Right lung (tissue), 5 donors: ENCODE data around the gene SEZ6L. TPM values are rescaled to one million over a fixed set of nuclear protein-coding genes. Genes with fewer than 3 reads are reported as not detected.

Experiments
- DNase-seq, 2 donors: peaks; one replicate each; pipeline ENCODE4 v3.0.0-alpha.2; 2013
- polyA plus RNA-seq, 5 donors: library from polyadenylated mRNA; unstranded; fragments of 120-200 nt; gene quantifications; one replicate each; pipeline versions ENCODE4 v1.2.1 to v1.2.3, GENCODE V29; 2013; ENCODE audit warnings: inconsistent platforms in 1 of 5, low replicate concordance in 1 of 5; ENCODE audit not compliant: insufficient read length in 5 of 5, insufficient read depth in 1 of 5

SEZ6L gene
- polyA plus RNA-seq, 5 donors, result 0.50 to 0.84 (median 0.58) TPM

DNA sequence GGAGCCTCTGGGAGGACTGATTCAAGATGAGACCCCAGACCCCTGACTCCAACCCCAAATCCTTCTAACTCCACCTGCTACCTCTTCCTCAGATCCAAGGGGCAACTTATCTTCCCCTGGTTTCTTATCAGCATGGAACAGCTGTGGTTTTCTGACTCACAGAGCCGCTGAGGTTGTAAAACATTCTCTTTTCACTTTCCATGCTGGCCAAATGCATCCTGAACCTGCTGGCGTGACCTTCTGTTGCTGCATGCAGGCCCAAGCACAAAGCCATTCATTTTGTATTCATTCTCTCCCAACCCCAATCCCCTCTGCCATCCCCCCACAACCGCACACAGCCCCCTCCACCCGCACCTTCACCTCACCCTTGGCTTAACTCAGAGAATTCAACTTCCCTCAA is 70.3 kb downstream of the SEZ6L start:
- DNase-seq, result no peak

DNA sequence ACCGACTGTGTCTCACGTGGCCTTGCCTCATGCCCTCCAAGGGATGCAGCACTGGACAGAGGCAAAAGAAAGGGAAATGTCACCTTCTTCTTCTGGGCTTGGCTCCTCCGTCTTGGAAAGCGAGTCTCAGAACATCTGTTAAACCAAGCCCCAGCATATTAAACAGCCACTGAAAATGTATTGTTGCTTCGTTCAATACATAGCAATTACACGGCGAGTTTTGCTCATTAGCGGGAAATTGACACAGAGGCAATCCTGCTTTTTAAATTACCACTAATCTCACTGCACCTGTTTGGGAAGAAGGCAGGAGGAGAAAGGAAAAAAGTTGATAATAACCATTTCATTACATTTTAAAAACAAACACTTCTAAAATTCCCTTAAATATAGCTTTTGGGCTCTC is 72.1 kb downstream of the SEZ6L start:
- DNase-seq, result no peak

DNA sequence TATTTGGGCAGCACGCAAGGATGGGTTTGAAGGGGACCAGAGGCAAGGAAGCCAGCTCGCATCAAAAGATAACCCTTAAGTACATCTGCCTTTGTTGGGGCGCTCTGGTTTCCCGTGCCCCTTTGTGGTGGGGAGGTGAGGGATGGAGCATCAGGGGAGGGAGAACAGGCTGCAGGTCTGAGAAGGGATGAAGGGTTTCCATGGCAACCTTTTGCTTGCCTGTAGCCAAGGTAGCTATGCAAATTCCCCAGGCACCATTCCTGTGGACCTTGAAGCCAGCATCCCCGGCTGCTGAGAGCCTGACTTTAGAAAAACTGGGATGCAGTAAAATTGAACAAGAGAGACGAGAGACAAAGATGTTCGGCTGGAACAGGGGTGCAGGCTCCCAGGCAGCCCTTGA is 75.7 kb downstream of the SEZ6L start:
- DNase-seq, result no peak

DNA sequence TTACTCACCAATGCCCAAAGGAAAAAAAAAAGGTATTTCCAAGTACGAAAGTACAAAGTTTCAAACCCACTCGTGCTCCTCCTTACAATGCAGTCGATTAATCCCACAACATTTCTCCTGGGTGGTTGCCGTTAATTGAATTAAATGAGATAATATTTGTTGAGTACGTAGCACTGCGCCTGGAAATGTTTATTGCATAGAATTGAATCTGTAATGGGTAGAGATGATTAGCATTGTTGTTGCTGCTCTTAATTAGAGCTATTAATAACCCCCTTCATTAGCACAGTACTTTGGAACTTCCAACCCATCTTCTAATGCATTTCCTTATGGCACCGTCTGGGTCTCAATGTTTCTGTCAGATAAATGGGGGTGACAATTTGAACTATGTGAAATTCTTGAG is 77.3 kb downstream of the SEZ6L start:
- no peak for DNase-seq

DNA sequence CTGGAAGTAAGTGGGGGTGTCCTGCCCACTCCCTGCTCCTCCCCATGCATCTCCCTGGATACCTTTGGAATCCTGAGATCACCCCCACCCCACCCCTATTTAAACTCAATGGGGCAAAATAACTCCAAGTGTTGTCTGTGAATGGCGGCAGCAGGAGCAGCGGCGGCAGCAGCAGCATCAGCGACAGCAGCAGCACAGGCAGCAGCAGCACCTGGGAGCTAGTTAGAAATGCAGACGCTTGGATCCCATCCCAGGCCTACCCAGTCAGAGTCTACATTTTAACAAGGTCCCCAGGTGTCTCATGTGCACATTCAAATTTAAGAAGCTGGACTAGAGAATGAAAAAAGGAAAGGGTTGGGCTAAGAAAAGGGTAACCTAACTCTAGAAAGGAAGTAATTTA is 82.6 kb downstream of the SEZ6L start:
- no peak for DNase-seq

DNA sequence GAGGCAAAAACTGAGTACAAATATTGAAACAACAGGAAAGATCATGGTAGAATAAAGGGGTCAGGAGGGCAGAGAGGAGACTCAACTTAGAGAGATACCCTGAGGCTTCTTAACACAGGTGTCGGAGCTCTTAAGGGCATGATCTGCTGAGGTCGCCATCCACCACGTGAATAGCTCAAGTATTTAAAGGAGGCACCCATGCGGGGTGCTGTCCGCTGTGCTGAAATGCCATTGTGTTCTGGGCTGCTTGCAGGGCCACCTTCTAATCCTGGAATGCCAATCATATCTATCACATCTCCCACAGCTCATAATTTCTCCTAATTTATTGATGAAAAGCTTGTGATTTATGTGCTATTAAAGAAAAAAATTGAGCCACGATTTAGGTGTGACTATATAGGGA is 90.2 kb downstream of the SEZ6L start:
- DNase-seq, result peak; percentile 4

DNA sequence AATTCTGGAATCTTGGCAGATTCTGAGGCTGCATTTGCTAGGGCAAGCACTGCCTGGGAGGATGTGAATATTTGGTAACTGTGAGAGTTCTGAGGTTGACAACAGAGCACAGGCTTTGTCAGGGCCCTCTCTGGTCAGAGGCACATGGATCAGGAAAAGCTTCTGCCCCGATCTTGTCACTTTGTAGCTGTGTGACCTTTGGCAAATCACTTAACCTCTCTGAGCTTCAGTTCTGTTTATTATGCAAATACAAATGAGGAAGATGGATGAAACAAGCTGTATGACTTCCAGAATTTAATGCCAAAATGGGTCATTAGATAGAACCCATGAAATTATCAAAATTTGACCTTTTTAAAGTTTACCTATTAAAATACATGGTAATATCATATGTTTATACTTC is 94.9 kb downstream of the SEZ6L start:
- DNase-seq, result no peak

DNA sequence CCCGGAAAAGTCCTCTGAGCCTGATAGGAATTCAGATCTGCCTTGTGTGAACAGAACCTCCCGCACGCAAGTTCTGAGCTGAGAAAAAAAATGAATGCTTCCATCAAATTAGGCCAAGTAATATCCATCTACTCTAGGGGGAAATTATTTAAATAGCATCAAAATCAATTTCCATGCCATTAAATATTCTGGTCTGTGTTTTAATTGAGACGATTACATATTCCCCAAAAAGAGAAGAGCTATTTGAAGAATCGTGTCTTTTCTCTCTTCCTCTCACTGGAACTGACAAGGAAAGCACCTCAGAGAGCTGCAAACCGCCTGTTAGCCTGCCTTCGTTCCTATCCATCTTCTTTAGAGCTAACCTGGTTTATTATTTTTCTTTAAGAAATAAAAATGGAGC is 96.0 kb downstream of the SEZ6L start:
- DNase-seq, result no peak

DNA sequence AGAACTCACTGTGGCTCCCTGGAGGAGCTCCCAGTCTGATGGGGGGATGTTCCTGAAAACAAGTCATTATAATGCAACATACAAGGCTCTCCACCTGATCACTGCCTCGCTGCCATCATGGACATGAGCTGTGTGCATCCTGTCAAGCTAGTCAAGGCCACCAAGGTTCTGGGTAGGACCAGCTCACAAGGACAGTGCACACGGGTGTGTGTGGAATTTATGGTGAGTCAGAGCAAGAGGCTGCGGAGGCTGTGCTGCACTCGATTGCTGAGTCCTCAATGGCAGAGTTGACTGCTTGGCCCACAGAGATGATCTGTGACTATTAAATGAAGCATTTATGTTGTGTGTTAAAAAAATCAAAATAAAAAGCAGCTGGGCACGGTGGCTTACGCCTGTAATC is 96.6 kb downstream of the SEZ6L start:
- no peak for DNase-seq

DNA sequence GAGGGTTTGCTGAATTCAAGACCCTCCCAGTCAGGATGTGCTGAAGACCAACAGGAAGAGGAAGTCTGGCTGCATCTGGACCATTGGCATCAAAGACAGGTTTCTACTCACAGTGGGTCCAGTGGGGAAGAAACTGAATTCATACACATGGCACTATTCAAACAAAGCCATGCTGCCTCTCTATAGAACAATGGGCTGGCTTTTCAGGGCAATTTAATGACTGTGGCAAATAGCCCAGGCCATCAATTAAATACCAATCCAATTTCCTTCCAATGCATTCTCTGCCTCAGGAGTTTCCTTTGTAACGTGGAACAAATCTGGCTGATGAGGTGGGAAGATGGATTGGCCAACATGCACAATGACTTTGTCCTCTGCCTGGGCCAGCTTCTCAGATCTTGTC is 98.6 kb downstream of the SEZ6L start:
- no peak for DNase-seq

DNA sequence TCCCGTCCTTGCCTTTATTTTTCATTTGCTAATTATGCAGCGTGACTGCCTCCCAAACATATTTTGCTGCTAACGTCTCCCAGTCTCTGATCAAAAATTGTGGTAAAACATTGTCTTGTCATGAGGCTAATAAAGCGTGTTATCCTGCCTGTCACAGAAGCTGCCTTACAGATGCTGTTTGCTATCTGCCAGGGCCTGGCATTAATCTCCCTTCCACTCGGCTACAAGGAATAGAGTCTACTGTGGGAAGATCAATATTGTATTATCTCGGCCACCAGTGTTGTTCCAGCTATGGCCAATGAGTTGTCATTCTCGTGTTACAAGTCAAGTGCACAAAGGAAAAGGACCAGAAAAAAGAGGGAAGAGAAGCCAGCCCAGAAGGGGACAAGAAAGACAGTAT is 100.3 kb downstream of the SEZ6L start:
- no peak for DNase-seq

DNA sequence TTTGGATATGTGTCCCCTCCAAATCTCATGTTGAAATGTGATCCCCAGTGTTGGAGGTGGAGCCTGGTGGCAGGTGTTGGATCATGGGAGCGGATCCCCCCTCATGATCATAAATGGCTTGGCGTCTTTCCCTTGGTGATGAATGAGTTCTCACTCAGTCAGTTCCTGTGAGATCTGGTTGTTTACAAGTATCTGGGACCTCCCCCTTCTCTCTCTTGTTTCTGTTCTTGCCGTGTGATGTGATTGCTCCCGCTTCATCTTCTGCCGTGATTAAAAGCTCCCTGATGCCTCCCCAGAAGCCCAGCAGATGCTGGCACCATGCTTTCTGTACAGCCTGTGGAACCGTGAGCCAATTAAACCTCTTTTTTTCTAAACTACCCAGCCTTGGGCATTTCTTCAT is 102.2 kb downstream of the SEZ6L start:
- no peak for DNase-seq

DNA sequence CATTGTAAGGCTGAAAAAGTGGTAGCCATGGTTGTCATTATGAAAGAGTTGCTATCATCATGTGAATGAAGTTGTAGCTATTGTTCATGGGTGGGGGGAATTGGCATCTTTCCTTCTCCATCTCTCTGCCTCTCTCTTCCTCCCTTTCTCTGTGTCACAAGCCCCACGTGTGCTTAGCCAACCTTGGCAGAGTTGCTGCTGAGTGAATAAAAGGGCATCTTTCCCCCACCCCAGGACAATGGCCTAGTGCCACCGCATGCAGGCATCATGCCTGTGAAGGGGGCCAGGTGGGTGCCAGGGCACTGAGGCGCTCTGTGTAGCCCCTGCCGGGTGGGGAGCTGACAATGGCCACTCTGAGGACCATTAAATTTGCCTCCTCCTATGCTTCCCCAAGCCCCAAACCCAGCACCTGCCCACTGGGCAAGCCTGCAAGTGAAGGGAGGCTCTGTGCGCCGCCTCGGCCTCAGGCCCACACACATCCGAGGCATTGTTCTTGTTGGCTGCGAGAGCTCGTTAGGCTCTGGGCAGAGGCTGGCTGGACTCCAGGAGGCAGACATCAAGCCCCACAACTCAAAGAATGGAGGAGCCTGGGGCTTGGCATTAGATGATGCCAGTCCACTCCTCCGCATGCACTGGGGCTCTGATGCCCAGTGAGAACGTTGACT is 103.9 kb downstream of the SEZ6L start:
- DNase-seq, result no peak

DNA sequence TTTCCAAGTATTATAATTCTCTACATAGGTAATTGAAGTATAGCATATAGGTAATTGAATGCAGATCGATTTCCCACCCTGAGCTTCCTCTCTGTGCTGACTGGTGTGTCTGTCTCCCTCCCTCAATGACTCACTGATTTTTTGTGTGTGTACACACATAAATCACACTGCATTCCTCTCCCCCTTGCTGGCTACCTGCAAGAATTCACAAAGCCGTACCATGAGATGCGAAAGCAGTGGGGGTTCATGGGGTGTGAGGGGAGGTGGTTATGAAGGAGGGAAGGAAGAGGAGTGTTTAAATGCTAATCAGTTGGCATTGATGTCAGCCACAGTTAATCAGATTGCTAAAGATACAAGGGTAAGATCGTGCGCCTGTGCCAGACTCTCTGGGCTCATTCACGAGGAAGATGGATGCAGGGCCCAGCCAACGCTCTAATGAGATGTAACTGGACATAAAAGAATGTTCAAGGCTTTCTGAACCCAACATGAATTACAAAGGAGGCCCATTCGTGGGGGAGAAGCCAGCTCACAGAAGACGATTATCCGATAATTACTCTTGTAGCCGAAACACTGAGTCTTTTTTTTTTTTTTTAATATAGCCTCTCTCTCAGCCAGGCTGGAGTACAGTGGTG is 107.4 kb downstream of the SEZ6L start:
- no peak for DNase-seq

DNA sequence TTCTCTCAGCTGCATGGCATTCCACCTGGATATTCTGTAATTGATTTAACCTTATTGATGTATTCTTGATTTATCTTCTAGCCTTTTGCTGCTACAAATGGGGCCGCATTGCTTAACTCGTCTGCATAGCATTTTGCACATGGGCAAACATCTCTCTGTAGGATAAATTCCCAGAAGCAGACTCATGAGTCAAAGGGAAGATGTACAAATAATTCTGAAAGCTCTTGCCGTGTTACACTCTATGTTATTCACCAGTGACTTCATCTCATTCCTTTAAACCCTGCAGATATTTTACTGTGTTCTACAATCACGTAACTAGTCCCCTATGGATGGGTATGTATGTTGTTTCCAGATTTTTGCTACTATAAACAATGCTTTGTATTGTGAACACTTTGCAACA is 112.7 kb downstream of the SEZ6L start:
- DNase-seq, result no peak

DNA sequence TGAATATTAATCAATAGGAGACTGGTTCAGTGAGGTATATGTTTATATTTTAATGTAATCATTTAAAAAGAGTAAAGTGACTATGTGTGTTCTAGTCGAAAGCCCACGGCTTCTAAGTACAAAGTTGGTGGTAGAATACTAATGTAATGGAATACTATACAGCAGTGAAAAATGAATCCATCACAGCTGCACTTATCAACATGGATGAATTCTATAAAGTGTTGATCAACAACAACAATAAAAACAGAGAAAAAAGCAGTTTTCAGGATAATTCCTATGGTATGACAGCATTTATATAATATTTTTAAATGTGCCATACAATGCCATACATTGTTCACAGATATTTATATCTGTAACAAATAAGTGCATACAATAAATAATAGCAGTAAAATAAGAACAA is 114.1 kb downstream of the SEZ6L start:
- no peak for DNase-seq

DNA sequence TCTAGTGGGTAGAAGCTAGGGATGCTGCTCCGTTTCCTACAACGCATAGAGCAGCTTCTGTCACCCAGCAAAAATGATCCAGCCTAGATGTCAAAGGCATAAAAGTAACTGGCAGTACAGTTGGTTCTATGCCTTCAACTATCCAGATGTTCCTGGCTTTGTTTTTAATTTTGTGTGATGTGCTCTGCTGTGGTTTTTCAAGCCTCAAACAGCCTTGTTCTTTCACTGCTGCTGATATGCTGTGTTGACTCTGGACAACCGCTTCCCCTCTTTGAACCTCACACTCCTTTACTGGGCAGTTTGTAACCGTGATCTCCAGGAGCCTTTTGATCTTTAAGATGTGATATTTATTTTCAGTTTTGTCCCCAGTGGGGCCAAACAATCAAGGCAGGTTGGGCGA is 116.4 kb downstream of the SEZ6L start:
- DNase-seq, result no peak

DNA sequence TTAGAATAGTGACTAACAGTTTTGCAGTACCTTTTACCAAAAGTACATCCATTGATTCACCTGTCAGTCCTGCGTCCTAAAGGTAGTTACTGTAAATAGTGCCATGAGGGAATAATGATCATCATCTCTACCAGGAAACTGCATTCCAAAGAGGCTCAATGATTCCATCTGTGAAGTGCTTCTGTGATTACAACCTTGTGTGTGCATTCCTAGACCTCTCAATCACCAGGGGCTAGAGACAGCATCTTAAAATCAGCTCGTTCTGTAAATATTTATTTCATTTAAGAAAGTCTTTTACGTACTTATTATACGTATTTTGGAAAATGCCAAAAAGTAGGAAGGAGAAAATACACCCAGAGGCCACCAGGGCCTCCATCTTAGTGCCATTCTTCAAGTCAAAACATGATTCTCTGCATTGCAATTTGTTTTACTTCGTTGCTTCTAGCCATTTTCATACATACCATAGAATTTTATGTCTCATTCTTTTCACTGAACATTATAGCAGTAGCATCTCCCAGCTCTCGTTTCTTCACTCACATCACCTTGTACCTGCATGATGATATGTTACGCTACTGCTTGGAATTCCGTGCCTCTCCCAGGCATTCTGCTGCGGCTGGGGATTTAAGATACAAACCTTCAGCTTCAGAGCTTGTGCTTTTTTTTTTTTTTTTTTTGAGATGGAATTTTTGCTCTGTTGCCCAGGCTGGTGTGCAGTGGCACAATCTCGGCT is 117.0 kb downstream of the SEZ6L start:
- no peak for DNase-seq

DNA sequence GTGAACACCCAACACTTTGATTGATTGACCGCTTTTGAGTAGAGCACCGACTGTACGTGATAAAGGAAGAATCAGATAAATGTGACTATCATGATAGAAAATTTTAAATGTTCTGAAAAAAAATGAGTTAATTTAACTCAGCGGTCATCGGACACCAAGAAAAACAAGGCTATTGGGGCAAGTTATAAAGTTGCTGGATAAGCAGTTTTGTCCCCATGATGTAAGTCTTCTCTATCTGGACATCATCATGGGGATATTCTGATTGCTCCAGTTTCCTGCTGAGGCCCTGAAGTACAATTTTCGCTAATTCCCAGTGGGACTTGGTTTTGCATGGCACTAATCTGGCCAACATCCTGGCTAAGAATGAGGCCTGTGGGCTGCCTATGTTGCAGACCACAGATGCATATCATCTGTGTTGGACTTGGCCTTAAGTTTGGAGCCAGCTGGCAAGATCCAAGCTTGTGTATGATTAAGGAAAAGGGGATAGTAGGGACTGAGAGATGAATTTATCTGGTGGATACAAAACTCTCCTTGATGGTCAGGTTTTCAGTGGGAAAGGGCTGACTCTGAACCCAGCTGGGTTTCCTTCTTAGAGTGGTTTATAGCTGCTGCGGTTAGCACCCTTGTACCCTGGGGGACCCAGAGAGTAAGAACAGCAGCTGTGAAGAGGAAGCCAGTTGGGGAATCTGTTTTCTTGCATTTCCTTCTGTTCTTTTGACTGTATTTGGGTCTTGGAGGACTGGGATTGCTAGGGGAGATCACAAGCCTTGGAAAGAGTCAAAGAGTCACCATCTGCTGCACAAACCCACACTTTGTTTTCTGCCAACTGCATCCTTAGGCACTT is 118.3 kb downstream of the SEZ6L start:
- no peak for DNase-seq

DNA sequence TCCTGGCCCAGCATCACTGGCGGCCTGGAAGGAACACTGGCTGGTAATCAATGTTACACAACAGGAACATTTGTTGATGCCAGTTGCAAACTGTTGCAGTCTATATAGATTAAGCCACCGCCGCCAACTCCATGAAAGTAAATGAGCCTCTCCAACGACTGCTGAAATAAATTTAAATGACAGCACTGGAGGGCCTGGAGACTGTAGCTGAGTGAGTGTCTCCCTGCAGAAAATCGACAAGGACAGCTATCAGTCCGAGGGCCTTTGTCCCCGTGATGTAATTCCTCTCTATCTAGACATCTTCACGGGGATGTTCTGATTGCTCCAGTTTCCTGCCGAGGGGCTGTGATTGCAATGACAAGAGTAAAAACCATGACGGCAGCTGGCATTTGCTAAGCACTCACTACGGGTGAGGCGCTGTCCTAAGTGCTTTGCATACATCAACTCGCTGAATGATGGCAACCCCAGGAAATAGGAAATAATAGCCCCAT is 120.4 kb downstream of the SEZ6L start:
- no peak for DNase-seq

DNA sequence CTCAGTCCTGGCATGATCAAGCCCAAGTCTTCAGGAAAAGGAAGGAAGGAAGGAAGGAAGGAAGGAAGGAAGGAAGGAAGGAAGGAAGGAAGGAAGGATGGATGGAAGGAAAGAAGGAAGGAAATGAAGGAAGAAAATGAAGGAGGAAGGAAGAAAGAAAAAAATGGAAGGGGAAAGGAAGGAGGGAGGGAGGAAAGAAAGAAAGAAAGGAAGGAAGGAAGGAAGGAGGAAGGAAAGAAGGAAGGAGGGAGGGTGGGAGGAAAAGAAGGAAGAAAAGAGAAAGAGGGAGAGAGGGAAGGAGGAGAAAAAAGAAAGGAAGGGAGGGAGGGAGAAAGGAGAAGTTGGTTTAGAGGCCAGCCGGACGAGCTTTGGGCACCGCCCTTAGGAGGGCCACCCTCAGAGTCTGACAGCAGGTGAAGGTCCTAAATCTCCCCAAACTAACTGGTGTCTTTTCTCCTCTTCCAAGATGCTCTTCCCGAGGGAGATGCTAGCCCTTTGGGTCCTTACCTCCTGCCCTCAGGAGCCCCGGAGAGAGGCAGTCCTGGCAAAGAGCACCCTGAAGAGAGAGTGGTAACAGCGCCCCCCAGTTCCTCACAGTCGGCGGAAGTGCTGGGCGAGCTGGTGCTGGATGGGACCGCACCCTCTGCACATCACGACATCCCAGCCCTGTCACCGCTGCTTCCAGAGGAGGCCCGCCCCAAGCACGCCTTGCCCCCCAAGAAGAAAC is 122.8 kb downstream of the SEZ6L start:
- no peak for DNase-seq

DNA sequence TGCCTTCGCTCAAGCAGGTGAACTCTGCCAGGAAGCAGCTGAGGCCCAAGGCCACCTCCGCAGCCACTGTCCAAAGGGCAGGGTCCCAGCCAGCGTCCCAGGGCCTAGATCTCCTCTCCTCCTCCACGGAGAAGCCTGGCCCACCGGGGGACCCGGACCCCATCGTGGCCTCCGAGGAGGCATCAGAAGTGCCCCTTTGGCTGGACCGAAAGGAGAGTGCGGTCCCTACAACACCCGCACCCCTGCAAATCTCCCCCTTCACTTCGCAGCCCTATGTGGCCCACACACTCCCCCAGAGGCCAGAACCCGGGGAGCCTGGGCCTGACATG is 123.4 kb downstream of the SEZ6L start:
- no peak for DNase-seq
